ENCODE data around the gene HIGD1B.

GRCh38 chr17:44850612-44851011 lies 2.9 kb downstream of the HIGD1B start:
- TF ChIP-seq, protein P1, sequence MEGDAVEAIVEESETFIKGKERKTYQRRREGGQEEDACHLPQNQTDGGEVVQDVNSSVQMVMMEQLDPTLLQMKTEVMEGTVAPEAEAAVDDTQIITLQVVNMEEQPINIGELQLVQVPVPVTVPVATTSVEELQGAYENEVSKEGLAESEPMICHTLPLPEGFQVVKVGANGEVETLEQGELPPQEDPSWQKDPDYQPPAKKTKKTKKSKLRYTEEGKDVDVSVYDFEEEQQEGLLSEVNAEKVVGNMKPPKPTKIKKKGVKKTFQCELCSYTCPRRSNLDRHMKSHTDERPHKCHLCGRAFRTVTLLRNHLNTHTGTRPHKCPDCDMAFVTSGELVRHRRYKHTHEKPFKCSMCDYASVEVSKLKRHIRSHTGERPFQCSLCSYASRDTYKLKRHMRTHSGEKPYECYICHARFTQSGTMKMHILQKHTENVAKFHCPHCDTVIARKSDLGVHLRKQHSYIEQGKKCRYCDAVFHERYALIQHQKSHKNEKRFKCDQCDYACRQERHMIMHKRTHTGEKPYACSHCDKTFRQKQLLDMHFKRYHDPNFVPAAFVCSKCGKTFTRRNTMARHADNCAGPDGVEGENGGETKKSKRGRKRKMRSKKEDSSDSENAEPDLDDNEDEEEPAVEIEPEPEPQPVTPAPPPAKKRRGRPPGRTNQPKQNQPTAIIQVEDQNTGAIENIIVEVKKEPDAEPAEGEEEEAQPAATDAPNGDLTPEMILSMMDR (conservative IDR thresholded peaks at IDR 0.05; ENCODE audit: low read length), result no peak
- TF ChIP-seq EZH2phosphoT487 (IDR thresholded peaks at IDR 0.05; ENCODE audit: borderline replicate concordance), result no peak
